GM23248 (cell line): ENCODE results near the gene OPRPN.

Source experiments
- EZH2 ChIP-seq: fragments of 200-600 bp; sonication (generic); IDR thresholded peaks from 2 replicates; pipeline ENCODE4 v1.6.1; 2018; ENCODE audit warnings: antibody characterized with exemption, mild to moderate bottlenecking; ENCODE audit not compliant: insufficient read depth, poor library complexity, severe bottlenecking
- EZH2phosphoT487 ChIP-seq: fragments of 200-600 bp; sonication (generic); IDR thresholded peaks from 2 replicates; pipeline ENCODE4 v1.6.1; 2018; ENCODE audit warnings: antibody characterized with exemption, moderate library complexity, mild to moderate bottlenecking, low read depth; ENCODE audit not compliant: insufficient read depth

DNA sequence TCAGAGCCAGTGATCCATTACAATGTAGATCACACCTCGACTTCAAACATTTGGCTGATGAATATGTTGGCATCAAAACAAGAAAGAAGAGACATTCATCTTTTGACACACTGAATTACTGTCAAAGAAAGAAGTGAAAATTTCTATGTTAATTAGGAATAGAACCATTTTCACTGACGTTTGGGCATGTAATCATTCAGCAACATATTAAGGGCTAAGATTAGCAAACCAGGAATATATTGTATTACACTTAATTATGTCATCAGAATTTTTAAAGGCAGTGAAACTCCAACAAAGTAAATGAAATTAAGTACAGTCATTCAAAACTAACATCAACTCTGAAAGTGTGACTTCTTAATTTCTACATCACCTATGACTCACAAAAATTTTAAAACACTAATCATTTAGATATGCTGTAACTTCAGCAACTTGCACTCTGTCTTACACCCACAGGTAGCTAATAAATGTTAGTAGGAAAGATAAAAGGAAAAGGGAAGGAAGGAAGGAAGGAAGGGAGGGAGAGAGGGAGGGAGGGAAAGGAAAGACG is 38.6 kb upstream of the OPRPN start:
- TF ChIP-seq EZH2phosphoT487 (no peak), EZH2 (no peak)
